ENCODE data around the gene TRANK1. TPM values are rescaled to one million over a fixed set of nuclear protein-coding genes. Genes with fewer than 3 reads are reported as not detected.

TRANK1 gene
- total and polyA plus RNA-seq, 11 donors, result 2.2 to 27.9 (median 4.0) TPM

DNA sequence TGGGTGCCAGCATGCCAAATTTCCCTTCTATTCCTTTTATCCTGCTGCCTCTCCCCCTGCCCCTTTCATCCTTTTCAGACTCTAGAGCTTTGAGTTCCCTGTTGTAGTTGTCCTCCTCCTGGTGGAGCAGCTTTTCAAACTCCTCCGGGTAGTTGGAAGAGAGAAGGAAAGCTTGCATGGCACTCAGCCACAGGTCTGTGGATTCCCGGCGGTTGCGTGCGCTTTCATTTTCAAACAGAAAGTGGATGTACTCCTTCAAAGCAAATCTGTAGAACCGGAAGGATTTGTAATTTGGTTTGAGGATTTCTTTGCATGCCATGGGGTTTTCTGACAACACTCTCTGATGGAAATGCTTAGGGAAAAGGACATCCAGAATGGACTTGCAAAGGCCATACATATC, 112.4 kb downstream of the TRANK1 start:
- no peaks in the 10 kb centered on the region for H3K27me3 ChIP-seq
- no peaks in the 10 kb centered on the region for H3K9me3 ChIP-seq
- DNase-seq (no peak), ATAC-seq (no peak)
- no peak overlapping the region for H3K4me3 ChIP-seq
- 72 to 91% (median 90%) methylated on average over 6 of the region's 6 CpGs for WGBS, 4 donors
- TF ChIP-seq POLR2A (IDR thresholded peaks at IDR 0.05), result no peak
- TF ChIP-seq, protein P1, sequence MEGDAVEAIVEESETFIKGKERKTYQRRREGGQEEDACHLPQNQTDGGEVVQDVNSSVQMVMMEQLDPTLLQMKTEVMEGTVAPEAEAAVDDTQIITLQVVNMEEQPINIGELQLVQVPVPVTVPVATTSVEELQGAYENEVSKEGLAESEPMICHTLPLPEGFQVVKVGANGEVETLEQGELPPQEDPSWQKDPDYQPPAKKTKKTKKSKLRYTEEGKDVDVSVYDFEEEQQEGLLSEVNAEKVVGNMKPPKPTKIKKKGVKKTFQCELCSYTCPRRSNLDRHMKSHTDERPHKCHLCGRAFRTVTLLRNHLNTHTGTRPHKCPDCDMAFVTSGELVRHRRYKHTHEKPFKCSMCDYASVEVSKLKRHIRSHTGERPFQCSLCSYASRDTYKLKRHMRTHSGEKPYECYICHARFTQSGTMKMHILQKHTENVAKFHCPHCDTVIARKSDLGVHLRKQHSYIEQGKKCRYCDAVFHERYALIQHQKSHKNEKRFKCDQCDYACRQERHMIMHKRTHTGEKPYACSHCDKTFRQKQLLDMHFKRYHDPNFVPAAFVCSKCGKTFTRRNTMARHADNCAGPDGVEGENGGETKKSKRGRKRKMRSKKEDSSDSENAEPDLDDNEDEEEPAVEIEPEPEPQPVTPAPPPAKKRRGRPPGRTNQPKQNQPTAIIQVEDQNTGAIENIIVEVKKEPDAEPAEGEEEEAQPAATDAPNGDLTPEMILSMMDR (IDR thresholded peaks at IDR 0.05), result no peak
- peaks cover 0 to 92% (median 64%) of the 10 kb centered on the region in 9 donors for H3K36me3 ChIP-seq
- no peak overlapping the region for H3K27ac ChIP-seq
- intact Hi-C loops (cut with DNase I), result no loop called here
- H3K4me1 ChIP-seq, result no peaks in the 10 kb centered on the region

DNA sequence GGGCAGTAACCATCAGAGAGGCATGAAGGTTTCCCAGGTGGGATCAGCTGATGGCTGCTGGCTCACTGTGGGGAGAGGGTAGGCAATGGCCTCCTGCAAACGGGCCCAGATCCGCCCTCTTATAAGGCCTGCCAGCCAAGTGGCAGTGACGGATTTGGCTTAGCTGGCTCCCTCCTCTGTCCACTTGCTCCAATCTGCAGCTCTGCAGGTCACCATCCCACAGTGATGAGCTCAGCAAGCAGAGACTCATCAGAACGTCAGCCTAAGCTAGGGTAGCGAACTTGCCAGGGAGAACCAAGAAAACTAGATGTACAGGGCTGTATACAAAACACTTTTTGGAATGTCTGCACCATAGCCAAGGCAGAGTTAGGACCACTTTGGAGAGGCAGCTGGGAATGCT, 117.7 kb downstream of the TRANK1 start:
- Histone ChIP-seq H3K27me3 (no peaks in the 10 kb centered on the region), H3K36me3 (peaks cover 0 to 68% (median 41%) of the 10 kb centered on the region in 9 donors), H3K27ac (no peak overlapping the region), H3K4me3 (no peak overlapping the region), H3K9me3 (no peaks in the 10 kb centered on the region), H3K4me1 (peaks cover 0 to 7% (median 0%) of the 10 kb centered on the region in 12 donors)
- DNase-seq (no peak), ATAC-seq (peak in 3 of 4 donors; percentile 59 to 75 (median 73))
- intact Hi-C loops (cut with DNase I), result no loop called here
- TF ChIP-seq, protein P1 (IDR thresholded peaks at IDR 0.05), result no peak
- no peak for TF ChIP-seq POLR2A (IDR thresholded peaks at IDR 0.05)
- 61 to 86% (median 76%) methylated on average over 3 to 5 of the region's 5 CpGs for WGBS, 4 donors

DNA sequence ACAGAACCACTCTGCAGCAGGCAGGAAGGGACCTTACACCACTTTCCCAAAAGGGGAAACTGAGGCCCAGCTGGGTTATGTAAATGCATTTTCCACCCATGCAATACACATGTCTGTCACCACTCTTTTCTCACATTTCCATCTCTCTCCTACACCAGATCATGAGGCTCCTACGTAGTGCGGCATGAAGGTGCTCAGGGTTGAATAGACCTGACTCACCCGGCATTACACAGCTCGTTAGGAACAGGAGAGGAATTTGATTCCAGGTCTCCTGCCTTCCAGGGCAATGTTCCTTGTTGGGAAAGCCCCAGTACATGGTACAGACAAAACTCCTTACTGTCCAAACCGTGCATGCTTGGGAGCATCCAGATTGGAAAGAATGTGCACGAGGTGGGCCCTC, 118.6 kb downstream of the TRANK1 start:
- no peaks in the 10 kb centered on the region for H3K27me3 ChIP-seq
- intact Hi-C loops (cut with DNase I), result no loop called here
- peaks cover 0 to 59% (median 36%) of the 10 kb centered on the region in 9 donors for H3K36me3 ChIP-seq
- TF ChIP-seq, protein P1 (IDR thresholded peaks at IDR 0.05), result no peak
- no peak for TF ChIP-seq POLR2A (IDR thresholded peaks at IDR 0.05)
- ATAC-seq (no peak), DNase-seq (no peak)
- no peaks in the 10 kb centered on the region for H3K9me3 ChIP-seq
- no peak overlapping the region for H3K27ac ChIP-seq
- no peak overlapping the region for H3K4me3 ChIP-seq
- 90 to 95% (median 95%) methylated on average over 6 of the region's 6 CpGs for WGBS, 4 donors
- peaks cover 0 to 7% (median 0%) of the 10 kb centered on the region in 12 donors for H3K4me1 ChIP-seq

DNA sequence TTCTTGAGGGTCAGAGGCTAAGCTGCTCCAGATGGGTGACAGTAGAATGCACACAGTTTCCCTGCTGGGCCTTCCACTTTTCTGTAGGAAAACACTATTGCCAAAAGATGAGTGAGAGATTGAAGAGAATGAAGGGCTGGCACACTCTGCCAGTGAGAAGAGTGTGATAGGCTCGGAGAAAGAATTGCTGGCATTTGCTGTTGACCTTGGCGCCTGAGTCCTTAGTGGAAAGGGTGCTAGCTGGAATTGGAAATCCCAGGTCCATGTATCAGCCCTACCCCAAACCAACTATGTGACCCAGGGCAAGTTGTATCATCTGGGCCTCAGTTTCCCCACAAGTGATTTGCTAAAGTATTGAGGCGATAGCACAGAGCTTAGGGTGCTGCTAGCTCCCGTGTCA, 120.4 kb downstream of the TRANK1 start:
- peak in 3 of 4 donors; percentile 10 to 53 (median 53) for ATAC-seq
- H3K36me3 ChIP-seq, result peaks cover 0 to 41% (median 24%) of the 10 kb centered on the region in 9 donors

More for the DNA sequence above, 120.4 kb downstream of the TRANK1 start:
- TF ChIP-seq, protein P1 (IDR thresholded peaks at IDR 0.05), result no peak
- TF ChIP-seq POLR2A (IDR thresholded peaks at IDR 0.05), result no peak
- no peak for DNase-seq
- intact Hi-C loops (cut with DNase I), result no loop called here
- WGBS, 4 donors, result 76 to 81% (median 80%) methylated on average over 4 of the region's 4 CpGs
- H3K27ac ChIP-seq, result no peak overlapping the region
- peaks cover 0 to 7% (median 0%) of the 10 kb centered on the region in 12 donors for H3K4me1 ChIP-seq
- H3K9me3 ChIP-seq, result no peaks in the 10 kb centered on the region
- no peak overlapping the region for H3K4me3 ChIP-seq
- no peaks in the 10 kb centered on the region for H3K27me3 ChIP-seq

Data from heart left ventricle (tissue), 16 donors.